SU-DHL-6 (cell line): ENCODE measurements around the gene OGT.
"Not testable (repeated sequence)": the region's sequence is repeated elsewhere in the genome, so short reads cannot be mapped to it uniquely, and the experiment has no call there.

ENCODE experiments used
- CTCF ChIP-seq: fragments of 200-600 bp; sonication (generic); IDR thresholded peaks from one replicate; pipeline ENCODE4 v1.5.1; 2017; ENCODE audit warnings: antibody characterized with exemption, mild to moderate bottlenecking, low read length, moderate library complexity; ENCODE audit not compliant: insufficient read depth, poor library complexity, severe bottlenecking
- EZH2phosphoT487 ChIP-seq: fragments of 200-600 bp; sonication (generic), shearing (Covaris generic); conservative IDR thresholded peaks from 2 replicates; pipeline ENCODE4 v1.6.1; 2018; ENCODE audit warnings: mild to moderate bottlenecking, antibody characterized with exemption, low read length, moderate library complexity, mixed read lengths

- TF ChIP-seq CTCF, EZH2phosphoT487: not testable (repeated sequence)
Observed at GRCh38 chrX:71559773-71560172, 26.9 kb downstream of the OGT start.
